Adrenal gland (tissue), 5 donors: ENCODE data around the gene ABHD17A.

Experiments
- POLR2A ChIP-seq, 2 donors: fragments of 450-650 bp; IDR thresholded peaks; one replicate each; pipeline ENCODE4 v1.6.1; 2017; ENCODE audit warnings: antibody characterized with exemption in 2 of 2, mild to moderate bottlenecking in 2 of 2, moderate library complexity in 1 of 2
- TF ChIP-seq, protein P1 (sequence below), 6 experiments: fragments of 450-650 bp in 4 of 6; fragments of 200-600 bp in 2 of 6; sonication (generic) in 1 of 6; IDR thresholded peaks; 1 replicate in 5 of 6; 2 replicates in 1 of 6; pipeline versions ENCODE4 v1.5.1 to v1.8.0; 2016 to 2021; ENCODE audit warnings: antibody characterized with exemption in 6 of 6, mild to moderate bottlenecking in 2 of 6, moderate library complexity in 1 of 6
- donor health status: DM: no; HTN: no; CAD: no.

GRCh38 chr19:1843116-1843515 is 42.2 kb downstream of the ABHD17A start:
- no peak for TF ChIP-seq POLR2A (IDR thresholded peaks at IDR 0.05)
- TF ChIP-seq, protein P1, sequence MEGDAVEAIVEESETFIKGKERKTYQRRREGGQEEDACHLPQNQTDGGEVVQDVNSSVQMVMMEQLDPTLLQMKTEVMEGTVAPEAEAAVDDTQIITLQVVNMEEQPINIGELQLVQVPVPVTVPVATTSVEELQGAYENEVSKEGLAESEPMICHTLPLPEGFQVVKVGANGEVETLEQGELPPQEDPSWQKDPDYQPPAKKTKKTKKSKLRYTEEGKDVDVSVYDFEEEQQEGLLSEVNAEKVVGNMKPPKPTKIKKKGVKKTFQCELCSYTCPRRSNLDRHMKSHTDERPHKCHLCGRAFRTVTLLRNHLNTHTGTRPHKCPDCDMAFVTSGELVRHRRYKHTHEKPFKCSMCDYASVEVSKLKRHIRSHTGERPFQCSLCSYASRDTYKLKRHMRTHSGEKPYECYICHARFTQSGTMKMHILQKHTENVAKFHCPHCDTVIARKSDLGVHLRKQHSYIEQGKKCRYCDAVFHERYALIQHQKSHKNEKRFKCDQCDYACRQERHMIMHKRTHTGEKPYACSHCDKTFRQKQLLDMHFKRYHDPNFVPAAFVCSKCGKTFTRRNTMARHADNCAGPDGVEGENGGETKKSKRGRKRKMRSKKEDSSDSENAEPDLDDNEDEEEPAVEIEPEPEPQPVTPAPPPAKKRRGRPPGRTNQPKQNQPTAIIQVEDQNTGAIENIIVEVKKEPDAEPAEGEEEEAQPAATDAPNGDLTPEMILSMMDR (IDR thresholded peaks at IDR 0.05), result no peak
